ENCODE measurements around the gene APBA2.

DNA sequence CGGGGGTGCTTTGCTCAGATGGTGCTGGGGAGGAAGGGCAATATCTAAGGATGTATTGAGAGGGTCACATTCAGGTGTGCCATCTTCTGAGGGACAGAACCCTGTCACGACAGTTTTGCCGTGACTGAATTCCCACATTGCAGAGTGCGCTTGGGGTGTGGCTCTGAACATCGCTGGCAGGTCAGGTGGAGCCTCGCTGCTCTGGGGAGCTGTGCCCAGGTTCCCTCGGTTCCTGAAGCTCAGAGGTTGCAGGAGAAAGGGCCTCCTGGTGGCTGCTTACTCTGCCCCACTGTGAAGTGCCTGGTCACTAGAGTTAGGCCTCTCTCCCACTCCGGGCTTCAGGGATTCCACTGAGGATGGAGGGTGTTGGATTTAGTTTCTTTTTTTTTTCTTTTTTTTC, 51.5 kb downstream of the APBA2 start:
- TF ChIP-seq, protein P1, sequence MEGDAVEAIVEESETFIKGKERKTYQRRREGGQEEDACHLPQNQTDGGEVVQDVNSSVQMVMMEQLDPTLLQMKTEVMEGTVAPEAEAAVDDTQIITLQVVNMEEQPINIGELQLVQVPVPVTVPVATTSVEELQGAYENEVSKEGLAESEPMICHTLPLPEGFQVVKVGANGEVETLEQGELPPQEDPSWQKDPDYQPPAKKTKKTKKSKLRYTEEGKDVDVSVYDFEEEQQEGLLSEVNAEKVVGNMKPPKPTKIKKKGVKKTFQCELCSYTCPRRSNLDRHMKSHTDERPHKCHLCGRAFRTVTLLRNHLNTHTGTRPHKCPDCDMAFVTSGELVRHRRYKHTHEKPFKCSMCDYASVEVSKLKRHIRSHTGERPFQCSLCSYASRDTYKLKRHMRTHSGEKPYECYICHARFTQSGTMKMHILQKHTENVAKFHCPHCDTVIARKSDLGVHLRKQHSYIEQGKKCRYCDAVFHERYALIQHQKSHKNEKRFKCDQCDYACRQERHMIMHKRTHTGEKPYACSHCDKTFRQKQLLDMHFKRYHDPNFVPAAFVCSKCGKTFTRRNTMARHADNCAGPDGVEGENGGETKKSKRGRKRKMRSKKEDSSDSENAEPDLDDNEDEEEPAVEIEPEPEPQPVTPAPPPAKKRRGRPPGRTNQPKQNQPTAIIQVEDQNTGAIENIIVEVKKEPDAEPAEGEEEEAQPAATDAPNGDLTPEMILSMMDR (optimal IDR thresholded peaks at IDR 0.05 in 1 of 3, IDR thresholded peaks at IDR 0.05 in 1 of 3, conservative IDR thresholded peaks at IDR 0.05 in 1 of 3; ENCODE audit: extremely low read depth in 1 of 3, insufficient read depth in 2 of 3, low read length in 3 of 3): no peak
- no peak for TF ChIP-seq EZH2 (IDR thresholded peaks at IDR 0.05; ENCODE audit: low read length)
